Measurements from ENCODE around the gene COG6.

COG6 gene

DNA sequence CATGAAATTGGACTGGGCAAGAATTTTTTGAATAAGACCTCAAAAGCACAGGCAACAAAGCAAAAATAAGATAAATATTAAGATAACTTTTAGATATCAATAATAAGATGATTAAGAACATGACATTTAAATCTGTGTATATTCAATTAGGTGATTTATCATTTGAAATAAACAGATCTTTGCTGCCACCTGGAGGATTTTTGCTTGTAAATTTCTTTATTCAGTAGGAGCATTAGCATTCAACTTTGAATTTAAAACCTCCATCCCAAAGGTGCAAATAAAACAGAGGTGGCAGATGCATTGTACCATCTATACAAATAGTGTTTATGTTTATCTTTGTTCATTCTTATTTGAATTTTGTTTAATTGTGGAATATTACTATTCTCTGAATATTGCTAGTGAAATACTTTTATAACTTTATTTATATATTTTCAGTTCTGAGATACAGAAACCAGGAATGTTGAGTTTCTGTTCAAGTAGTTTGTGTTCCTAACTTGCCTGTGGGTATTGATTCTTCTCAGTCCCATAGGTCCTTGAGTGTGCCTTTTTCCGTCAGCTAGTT lies 20.9 kb downstream of the COG6 start:
- no peak for DNase-seq (ENCODE audit: low read depth in 2 of 2, low spot score in 1 of 2)

DNA sequence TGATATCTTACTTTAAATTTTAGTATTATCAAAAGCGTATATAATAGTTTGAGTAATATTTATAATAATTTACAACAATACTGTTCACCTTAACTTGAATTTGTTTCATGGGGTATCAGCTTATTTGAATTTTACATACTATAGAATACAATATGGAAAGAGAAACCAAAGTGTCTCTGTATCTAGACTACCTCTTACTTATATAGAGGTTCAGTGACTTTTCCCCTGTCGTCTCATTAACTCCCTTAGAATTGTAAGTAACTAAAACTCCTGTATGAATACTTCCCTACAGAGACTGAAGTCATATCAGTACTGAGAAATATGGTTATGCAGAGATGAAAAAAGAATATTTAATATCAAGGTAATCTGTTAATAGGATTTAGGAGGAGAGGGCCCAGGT lies 26.8 kb downstream of the COG6 start:
- no peak for DNase-seq (ENCODE audit: low read depth in 2 of 2, low spot score in 1 of 2)

DNA sequence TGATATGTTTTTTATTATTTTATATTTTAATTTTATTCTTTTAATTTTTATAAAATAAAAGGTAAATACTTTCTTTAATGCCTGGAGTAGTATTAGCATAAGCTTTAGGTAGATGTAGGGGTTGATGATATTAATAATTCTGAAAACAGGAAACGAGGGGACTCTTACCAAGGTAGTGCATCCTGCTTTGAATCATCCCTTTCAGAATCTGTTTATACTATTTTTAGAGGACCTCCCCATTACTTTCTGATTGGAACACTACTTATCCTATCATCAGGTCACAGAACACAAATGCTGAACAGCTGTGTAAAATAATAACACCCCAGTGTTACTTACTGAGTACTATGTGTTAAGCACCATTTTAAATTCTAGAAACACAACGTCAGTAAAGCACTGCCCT lies 27.3 kb downstream of the COG6 start:
- no peak for DNase-seq (ENCODE audit: low read depth in 2 of 2, low spot score in 1 of 2)

DNA sequence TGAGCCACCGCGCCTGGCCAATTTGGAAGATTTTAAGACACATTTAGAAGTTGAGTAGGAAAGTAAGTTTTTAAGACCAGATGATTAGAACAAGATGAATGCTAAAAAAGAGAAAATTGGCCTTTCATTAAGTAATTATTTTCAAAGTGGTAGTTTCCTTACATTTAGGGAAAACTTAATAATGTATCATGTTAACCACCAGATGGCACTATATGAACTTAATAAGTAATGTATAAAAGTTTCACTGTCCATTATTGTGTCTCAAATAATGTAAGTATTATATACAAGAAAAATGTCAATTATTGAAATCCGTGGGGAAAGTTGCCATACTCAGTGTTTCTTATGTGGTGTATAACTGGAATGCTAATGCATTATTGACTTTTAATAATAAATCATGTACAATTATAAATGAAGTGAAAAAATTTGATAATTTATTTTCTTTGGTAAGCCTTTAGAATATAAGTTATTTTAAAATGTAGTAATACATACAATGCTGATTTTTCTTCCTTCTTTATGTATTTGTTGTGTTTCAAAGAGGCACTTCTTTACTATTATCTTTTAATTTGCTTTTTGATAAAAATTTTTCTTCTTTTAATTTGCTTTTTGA lies 29.2 kb downstream of the COG6 start:
- DNase-seq (ENCODE audit: low read depth in 2 of 2, low spot score in 1 of 2) = no peak

DNA sequence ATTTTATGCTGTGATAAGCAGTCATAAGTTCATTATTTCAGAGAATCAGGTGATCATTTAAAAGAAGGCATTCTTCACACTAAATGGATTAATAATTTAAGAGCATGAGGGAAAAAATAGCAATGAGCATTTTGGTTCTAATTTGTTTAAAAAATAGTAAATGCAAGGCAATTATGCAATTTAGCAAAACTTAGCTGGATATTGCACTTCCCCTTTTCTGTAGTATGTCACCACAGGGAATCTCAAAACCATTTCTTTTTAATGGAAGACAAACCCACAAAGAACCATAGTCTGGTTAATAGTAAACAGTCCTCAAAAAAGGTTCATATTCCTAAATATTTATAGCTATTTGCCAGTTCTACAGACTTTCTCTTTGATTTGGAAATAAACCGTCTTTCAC lies 30.2 kb downstream of the COG6 start:
- DNase-seq (ENCODE audit: low read depth in 2 of 2, low spot score in 1 of 2) = no peak

DNA sequence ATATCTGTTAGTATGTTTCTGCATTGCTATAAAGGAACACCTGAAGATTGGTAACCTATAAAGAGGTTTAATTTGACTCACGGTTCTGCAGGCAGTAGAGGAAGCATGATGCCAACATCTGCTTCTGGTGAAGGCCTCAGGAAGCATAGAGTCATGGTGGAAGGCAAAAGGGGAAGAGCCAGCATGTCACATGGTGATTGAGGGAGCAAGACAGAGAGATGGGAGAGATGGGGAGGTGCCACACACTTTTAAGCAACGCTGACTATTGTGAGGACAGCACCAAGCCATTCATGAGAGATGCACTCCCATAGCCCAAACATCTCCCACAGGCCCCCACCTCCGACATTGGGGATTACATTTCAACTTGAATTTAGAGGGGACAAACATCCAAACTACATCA lies 32.8 kb downstream of the COG6 start:
- no peak for DNase-seq (ENCODE audit: low read depth in 2 of 2, low spot score in 1 of 2)

DNA sequence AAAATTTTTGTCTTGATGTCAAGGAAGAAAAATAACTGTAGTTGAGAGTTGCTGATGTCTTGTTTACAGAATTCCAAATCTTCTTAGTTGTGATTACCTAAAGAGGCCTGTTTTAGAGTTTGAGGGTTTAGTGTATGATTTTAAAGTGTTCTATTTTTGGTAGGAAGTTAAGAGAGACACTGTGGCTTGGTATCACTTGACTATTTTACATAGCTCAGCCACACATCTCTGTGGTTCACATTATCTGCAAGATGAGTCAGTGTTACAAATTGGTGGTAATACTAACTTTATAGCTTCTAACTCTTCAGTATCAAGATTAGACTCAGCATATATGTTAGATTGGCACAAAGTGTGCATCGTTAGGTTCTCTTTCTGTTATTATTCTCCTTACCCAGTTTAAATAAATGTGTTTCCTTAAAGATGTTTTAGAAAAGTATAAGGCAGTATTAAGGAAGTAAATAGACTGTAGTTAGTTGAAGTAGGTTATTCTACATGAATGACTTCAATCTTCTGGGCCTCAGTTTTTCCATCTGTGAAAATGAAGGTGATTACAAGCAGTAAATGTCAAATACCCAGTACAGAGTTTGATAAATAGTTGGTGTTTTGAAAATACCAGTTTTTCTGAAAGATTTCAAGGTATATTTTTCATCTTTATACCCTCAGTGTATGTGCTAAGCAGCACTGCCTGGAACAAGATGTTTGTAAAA lies 33.4 kb downstream of the COG6 start:
- DNase-seq (ENCODE audit: low read depth in 2 of 2, low spot score in 1 of 2) = no peak

DNA sequence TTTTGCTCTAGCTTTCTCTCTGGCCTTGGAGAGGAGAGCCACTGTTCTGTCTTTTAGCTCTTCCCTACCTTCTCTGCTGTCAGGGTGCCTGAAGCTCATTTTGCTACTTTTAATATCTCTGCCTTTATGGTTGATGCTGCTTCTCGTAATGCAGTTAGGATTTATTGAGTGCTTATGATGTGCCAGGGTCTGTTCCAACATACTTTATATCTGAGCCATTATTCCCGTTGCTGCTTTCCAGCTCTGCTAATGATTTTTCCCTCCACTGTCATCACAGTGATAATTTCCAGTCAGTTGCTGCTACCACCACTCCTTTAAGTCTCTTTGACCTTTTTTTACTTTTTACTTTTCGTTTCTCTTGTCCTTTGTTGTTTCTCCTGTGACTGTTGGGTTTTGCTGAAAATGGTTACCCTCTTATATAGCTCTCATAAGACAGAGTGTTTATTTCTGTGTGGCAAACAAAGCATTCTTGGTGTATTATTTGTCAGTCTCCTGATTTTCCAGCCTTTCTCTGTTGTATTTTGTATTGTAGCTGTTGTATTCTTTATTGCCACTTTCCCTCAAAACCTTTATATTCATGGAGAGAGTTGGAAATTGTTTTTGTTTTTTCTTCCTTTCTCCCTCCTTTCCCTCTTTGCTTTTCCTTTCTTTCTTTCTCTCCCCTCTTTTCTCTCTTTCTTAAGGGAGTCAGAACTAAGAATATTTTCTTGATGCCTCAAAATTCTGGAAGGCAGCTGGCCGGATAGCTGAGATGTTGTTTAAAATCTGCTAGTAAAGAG lies 37.4 kb downstream of the COG6 start:
- DNase-seq (ENCODE audit: low read depth in 2 of 2, low spot score in 1 of 2) = no peak

DNA sequence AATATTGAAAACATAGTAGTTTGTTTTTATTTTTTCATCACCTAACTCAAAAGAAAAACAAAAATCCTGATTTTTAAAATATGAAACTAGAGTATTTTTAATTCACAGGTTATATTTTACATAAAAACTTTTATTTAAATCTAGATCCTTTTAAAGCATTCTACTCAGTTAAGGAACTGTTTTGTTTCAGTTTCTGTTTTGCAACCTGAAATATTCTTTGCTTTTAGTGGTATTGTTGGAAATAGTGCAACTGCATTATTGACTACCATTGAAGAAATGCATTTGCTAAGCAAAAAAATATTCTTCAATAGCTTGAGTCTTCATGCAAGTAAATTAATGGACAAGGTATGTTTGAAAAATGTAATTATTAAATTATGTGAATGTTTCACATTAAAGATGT lies 43.8 kb downstream of the COG6 start:
- DNase-seq (ENCODE audit: low read depth in 2 of 2, low spot score in 1 of 2) = no peak

DNA sequence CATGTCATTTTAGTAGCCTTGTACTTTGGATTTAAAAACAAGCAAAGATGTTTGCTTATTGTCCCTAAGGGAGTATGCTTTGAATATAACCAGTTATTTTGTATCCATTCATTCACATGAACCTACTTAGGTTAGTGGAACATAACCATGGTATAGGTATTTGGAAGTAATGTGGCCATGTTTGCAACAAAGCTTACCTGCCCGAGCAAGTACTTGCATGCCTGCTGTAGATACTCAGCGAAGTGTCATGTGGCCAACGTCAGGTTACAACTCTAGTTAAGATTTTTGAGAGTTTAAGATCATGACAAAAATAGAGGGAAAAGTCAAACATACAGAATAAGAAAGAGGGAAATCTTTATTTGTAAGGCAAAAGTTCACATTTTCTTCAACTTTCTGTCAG lies 57.2 kb downstream of the COG6 start:
- DNase-seq (ENCODE audit: low read depth in 2 of 2, low spot score in 1 of 2) = no peak

DNA sequence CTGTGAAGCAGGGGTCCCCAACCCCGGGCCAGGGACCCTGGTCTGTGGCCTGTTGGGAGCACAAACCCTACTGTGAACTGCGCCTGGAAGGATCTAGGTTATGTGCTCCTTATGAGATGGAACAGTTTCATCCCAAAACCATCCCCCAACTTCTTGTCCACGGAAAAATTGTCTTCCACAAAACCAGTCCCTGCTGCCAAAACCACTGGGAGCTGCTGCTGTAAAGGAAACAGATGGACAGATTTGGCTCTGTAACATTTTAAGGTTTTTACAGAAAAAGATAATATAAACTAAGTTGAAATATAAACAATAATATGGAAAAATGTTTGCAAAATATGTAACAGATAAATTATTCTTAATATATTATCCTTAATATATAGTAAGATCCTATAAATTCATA lies 73.7 kb downstream of the COG6 start:
- no peak for DNase-seq (ENCODE audit: low read depth in 2 of 2, low spot score in 1 of 2)

DNA sequence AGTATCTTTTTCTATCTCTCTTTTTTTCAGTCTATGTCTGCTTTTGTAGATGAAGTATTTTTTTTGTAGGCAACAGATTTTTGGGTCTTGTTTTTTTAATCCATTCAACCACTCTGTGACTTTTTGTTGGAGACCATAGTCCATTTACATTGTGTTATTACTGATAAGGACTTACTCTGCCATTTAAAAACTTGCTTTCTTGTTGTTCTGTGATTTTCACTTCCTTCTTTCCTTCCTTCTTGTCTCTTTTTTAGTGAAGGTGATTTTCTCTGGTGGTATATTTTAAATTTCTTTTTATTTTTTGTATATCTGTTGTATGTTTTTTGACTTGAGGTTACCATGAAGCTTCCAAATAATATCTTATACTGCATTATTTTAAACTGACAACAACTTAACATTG lies 79.5 kb downstream of the COG6 start:
- DNase-seq (ENCODE audit: low read depth in 2 of 2, low spot score in 1 of 2) = no peak

DNA sequence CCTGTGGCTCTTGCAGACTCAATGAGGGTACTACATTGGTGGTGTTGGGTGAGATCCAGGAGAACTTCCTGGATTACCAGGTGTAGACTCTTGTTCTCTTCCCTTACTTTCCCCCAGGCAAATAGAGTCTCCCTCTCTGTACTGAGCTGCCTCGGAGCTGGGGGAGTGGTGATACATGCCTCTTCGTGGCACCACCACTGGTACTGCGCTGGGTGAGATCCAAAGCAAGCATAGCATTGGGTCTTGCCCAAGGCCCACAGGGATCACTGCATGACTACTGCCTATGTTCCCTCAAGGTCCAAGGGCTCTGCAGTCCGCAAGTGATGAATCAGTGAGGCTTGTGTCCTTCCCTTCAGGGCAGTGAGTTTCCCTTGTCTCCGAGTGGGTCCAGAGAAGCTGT lies 81.6 kb downstream of the COG6 start:
- no peak for DNase-seq (ENCODE audit: low read depth in 2 of 2, low spot score in 1 of 2)

DNA sequence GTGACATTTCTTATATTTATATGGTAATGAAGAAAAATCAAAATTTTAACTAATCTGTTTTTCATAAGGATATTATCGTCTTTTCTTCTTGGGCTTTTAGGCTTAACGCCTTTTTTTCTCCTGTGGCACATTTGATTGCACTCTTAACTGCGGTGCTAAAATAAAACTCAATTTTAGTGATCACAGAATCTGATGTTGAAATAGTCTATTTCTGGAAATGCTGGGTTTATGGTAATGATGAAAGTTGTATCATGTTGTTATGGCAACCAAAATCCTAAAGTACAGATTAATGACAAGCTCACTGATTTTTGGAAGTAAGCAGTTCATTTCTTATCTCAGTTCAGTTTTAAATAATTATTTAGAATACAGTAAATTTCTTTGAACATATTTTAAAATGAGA lies 85.3 kb downstream of the COG6 start:
- DNase-seq (ENCODE audit: low read depth in 2 of 2, low spot score in 1 of 2) = no peak

DNA sequence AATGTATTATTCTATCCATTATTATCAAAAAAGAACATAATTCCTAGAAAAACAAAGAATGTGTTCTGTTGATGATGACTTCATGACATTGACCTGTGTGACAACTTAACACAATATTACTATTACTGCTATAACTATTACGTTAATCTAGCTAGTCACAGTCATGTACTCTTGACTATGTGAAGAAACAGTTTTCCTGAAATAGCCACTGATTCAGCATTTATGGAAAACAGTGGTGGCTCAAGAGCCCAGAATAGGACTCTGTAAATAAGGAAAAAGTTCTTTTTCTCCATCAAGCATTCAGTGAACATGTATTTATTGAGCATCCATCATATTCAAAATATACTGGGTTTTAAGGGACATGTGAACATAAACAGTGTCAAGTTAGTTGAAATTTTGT lies 93.5 kb downstream of the COG6 start:
- DNase-seq (ENCODE audit: low read depth in 2 of 2, low spot score in 1 of 2) = no peak

DNA sequence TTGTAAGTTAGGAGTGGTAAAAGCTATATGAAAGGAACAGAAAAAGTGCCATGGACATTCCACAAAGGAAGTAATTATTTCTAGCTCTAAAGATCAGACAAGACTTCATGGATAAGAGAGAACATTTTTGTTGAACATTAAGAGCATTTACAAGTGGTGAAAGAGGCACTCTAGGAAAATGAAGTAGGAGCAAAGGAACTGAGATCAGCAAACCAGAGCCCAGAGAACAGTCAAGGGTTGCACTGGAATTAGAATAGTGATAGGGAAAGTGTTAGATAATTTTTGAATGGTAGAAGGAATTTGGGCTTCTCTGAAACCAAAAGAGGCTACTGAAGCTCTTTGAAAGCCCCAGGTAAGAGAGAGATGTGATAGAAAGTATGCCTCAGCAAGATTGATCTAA lies 94.1 kb downstream of the COG6 start:
- no peak for DNase-seq (ENCODE audit: low read depth in 2 of 2, low spot score in 1 of 2)

DNA sequence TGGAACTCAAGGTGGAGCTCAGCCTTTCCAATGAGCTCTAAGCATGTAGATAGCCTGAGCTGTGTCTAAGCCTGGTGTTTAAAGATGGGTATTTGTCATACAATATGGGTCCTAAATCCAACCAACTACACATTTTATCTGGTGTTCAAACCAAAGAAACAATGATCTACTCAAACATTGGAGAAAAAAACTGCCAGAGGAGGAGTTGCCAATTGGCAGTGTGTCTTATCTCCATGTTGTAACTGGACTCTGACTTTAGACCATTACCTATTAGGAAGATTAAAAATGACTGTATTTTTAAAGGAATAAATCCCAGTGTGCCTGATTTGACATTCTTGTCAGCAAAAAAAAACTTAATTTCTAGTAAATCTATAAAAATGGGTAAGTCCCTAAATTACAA lies 96.3 kb downstream of the COG6 start:
- DNase-seq (ENCODE audit: low read depth in 2 of 2, low spot score in 1 of 2) = no peak

DNA sequence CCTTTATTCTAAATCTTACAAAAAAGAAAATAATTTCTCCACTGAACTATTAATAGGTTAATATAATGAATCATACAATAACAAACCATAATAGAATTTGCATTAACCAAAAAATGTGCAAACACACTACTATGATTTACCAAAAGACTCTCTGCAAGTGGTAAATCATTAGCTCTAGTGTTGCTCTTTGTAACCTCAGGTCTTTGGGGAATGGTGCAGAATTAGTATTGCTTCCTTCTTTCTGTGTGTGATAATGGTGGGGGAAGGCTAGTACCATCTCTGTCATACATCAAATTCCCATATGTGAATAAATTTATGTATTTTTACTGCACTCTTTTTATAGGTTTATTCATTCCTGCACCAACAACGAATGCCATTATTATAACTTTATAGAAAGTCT lies 105.1 kb downstream of the COG6 start:
- no peak for DNase-seq (ENCODE audit: low read depth in 2 of 2, low spot score in 1 of 2)

DNA sequence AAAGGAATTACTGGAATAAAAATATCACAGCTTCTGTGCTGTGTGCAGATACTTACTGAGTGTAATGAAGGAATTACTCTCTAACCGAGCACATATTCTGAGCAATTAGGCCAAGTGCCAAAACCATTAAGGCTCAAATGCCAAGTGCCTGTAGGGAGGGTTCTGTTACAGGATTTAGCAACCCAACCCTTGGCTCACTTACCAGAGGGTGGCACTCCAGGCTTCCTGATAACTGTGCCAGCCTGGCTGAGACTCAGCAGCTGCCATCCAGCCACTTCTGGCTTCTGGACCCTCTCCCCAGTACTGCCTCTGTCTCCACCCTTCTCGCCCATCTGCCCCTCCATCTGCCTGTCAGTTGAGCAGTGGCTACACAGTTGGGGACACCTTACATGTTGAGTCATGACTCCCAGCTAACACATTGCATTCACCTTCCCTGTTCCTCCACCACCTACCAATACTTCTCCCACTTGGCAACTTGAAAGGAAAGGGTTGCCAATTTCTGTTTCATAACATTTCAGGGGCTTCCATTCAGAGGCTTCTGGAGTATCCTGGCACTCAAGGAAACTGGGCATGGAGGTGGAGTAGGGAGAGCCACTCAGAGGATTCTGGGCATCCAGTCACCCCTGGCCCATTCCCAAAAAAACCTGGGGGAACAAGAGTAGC lies 110.5 kb downstream of the COG6 start:
- no peak for DNase-seq (ENCODE audit: low read depth in 2 of 2, low spot score in 1 of 2)

DNA sequence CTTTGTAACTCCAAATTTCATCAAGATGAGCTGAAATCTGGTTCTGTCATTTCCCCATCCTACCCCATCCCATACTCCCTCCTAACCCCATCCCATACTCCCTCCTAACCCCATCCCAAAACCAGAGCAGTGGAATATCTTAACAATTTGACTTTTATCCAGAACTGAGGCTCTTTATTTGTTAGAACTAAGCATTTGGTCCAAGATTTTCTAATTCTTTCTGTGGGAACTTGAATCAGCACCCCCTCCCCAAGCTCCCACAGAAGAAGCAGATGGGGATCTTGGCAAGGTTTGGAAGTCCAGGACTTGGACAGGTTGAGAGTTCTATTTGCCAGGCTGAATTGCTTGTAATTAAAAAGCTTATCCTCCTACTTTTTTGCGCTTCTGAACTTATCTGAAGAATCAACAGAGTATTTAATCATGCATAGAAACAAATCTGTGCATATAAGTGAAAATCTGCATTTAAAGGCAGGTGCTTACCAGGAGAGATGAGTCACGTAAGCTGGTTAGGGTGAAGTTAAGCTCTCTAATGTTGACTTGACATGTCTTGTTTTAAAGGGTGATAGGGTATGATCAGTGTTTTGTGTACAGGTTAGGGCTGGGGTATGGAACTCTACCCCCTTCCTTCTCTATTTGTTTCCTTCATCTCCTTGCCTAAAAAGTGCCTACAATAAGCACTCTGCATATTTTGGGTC lies 111.1 kb downstream of the COG6 start:
- no peak for DNase-seq (ENCODE audit: low read depth in 2 of 2, low spot score in 1 of 2)
